Skin of body (tissue), 2 donors: ENCODE measurements around the gene MECP2. TPM values are rescaled to one million over a fixed set of nuclear protein-coding genes. Genes with fewer than 3 reads are reported as not detected.

ENCODE experiments used
- DNase-seq: peaks from one replicate; lab custom pipeline; 2025; lab: John Stamatoyannopoulos, UW
- total RNA-seq: library from RNA; depleted of rRNA; stranded (reverse); fragments of >200 nt; gene quantifications from one replicate; pipeline ENCODE4 v1.2.3, GENCODE V29; 2014

MECP2 gene
- total RNA-seq, 1 donor from 2014 or later = 22.2 TPM

DNA sequence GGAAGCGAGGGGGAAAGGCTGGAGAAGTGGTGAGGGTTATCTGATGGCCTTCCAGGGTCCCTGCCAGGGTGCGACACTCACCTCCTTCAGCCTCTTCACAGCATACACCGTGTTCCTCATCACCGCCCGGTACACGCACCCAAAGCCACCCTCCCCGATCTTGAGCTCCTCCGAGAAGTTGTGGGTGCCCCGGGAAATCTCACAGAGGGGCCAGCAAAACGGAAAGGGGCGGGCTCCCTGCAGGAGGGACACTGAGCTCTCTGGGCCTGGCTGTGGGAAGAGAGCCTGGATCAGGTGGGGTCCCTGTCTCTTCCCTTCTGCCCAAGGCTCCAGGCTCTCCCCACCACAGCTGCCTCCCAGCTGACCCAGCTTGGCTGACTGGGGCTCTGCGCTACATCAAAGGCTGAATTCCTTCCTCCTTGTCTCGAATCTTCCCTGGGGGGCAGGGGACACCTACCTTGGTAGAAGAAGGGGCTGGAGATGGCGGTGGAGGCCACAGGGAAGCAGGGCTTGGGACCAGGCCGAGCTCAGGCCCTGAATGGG, 78.9 kb downstream of the MECP2 start:
- DNase-seq = no peak

DNA sequence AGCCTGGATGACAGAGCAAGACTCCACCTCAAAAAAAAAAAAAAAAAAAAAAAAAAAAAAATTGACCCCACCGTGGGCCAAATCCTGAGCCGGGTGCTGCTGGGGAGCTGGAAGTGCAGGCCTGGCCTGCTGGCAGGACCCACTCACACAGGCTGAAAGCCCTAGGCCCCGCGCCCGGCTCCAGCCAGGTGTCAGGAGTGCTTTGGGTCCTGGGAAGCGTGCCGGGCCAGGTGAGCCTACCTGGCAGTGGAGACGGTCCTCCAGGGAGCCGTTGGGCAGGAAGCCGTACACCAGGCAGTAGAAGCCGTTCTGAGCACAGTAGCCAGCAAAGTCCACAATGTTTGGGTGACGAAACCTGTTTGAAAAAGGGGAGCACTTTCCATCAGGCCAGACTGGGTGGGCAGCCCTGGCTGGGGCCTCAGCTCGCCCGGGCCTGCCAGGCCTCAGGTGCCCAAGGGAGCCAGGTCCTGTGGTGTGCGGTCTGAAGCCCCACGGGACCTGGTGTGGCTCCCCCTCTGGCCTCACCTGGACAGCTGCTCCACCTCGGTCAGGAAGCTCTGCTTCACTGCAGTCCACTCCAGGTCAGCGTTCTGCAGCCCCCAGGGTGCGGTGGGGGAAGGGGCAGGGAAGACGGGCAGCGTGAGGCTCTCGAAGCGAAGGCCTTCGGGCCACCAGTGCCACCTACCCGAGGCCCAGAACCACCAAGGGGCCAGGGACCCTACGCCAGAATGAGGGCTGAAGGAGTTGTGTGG, 79.6 kb downstream of the MECP2 start:
- DNase-seq = no peak

DNA sequence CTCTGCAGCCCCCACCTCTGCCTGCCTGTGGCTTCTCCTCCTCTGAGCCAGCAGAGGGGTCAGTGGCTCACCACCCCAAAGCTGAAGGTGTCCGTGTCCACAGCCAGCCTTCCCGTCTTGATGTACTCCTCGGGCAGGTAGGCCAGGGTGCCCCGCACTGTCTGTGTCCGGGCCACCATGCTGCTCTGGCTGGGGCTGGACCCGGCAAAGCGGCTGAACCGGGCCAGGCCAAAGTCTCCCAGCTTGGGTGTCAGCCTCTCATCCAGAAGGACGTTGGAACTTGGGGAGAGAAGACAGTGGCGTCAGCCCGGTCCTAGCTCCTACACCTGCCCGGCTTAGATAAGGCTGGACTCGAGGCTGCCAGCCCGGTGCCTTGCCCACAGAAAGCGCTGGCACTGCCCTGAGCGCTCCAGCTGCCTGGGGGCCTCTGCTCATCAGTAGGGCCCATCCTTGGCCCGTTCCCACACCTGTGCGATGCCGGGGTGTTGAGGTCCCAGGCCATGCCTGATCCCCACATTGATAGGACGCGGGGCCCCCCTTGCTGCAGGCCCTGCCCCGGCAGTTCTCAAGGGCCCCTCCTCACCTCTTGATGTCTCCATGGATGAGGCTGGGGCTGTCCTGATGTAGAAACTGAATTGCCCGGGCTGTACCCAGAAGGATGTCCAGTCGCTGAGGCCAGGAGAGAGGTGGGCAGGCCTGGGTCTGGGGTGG, 81.0 kb downstream of the MECP2 start:
- DNase-seq = no peak

DNA sequence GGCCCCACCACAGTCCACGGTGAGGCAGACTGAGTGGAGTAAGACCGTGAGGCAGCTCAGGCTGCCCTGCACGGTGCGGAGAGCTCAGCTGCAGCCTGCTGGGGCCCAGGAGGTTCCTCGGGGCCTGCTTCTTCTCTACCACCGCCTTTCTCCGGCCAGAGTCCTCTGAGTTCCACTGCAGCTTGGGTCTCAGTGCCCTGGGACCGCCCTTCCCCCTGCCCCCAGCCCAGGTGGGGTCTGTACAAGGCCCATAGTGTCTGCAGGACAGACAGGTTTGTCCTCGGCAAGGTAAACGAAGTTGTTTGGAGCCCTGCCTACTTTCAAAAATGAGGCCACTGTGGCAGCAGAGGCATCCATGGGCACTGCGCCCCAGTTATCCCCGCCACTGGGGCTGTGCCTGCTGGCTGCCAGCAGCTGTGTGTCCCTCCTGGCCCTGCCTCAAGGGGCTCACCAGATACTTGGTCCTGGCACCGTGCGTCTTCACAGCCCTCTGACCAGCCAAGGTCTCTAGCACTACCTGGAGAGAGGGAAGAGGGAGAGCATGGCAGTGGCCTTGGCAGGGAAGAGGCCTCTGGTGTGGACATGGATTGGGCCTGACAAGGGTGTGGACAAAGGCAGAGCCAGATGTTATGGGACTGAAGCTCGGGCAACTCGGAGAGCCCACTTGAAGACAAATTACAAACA, 81.8 kb downstream of the MECP2 start:
- DNase-seq = no peak

DNA sequence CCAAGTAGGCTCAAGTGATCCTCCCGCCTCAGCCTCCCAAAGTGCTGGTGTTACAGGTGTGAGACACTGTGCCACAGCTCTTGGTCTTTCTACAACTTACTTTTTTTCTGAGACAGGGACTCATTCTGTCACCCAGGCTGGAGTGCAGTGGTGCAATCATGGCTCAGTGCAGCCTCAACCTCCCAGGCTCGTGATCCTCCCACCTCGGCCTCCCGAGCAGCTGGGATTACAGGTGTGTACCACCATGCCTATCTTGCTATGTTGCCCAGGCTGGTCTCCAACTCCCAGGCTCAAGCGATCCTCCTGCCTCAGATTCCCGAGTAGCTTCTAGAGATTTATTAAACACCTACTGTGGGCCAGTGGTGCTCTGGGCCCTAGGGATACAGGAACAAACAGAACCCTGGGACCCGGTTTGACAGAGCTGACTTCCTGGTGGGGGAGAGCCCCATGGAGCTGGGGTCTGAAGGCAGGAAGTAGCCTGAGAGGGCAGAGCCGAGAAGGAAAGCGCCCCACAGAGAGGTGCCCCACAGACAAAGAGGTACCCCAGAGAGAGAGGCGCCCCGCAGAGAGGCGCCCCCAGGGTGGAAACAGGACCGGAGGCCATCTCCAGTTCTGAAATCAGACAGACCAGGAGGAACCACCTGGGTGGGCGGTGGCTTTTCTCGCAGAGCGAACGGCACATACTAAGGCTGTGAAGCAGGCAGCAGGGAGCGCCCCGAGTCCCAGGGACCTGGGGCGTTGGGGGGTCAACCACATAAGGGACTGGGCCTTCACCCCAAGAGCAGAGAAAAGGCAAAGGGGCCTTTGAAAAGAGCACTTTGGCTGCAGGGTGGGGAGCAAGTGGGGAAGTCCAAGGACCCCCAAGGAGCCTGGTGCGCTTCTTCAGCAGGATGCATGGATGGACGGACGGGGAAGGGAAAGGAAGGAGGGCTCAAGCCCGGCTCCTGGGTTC, 82.8 kb downstream of the MECP2 start:
- no peak for DNase-seq

GRCh38 chrX:154013614-154014360, 83.7 kb downstream of the MECP2 start:
- no peak for DNase-seq

DNA sequence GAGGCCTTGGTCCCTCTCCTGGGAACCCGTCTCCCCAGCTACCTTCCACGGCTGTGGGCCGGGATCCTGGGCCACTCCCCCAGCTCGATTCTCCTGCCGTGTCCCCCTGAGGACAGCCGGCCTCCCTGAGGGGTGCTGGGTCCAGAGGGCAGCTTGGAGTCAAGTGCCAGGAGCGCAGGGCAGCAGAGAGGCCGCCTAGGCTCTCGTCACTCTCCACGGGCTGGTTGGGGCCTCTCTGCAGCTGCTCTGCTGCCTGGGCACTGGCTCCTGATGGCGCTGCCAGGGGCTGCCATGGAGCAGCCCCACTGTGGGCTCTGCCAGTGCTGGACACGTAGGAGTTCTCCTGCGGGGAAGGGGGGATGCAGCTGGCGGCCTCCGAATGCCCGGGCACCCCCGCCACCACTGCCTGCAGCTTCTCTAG, 84.5 kb downstream of the MECP2 start:
- no peak for DNase-seq

- no peak for DNase-seq
These were observed 85.1 kb downstream of the MECP2 start for GRCh38 chrX:154012336-154012991.

DNA sequence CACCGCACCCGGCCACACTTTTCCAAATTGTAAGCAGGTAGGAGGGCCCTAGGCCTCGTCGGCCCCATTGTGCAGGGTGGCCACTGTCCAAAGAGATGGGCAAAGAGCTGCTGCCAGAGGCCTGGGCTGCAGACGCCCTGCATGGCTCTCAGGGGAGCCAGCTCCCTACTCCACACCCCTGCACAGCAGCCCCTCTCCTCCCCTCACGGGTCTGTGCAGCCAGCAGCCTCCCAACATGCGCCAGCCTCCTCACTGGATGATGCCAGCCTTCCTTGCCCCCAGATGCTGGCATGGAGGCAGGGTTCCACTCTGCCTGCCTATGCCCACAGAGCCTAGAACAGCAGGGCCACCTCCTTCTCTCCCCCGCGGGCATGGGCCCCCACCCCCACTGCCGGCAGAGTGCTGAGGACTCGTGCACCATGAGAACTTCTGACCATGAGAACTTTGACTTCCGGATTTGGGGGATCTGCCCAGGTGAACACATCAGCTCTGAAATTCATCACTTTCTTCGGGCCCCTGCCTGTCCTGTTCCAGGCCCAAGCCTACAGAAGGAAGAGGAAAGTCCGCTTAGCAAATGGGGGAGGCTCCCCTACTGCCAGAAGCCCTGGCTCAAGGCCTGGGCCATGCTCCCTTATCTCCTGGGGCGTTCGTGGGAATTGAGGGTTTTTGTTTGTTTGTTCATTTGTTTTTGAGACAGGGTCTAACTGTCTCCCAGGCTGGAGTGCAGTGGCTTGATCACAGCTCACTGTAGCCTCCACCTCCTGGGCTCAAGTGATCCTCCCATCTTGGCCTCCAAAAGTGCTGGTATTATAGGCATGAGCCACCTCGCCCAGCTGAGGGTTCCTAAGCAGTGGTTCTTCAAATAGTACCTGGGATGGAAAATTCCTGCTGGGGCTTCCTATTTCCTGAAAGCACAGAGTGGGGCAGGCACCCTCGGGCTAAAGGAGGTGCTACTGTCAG, 85.9 kb downstream of the MECP2 start:
- no peak for DNase-seq

- DNase-seq = no peak
These were observed 87.0 kb downstream of the MECP2 start for GRCh38 chrX:154010330-154011087.

DNA sequence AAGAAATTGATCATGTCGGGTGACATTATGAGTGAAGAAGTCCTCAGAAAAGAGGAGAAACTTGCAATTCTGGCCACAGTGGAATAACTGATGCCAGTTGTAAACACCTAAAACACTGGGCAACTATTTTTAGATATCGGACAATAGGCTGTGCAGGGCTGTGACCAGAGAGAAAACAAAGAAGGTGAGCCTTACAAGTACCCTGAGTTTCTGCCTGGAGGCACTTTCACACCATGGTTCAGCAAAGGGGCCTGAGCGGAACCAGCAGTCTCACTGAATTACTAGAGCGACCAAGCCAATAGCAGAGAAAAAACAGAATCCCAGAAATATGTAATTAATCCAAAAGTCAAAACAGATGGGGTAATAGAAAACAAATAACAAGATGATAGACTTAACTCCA, 89.0 kb downstream of the MECP2 start:
- DNase-seq = no peak

GRCh38 chrX:154006947-154007346, 90.6 kb downstream of the MECP2 start:
- DNase-seq = no peak

DNA sequence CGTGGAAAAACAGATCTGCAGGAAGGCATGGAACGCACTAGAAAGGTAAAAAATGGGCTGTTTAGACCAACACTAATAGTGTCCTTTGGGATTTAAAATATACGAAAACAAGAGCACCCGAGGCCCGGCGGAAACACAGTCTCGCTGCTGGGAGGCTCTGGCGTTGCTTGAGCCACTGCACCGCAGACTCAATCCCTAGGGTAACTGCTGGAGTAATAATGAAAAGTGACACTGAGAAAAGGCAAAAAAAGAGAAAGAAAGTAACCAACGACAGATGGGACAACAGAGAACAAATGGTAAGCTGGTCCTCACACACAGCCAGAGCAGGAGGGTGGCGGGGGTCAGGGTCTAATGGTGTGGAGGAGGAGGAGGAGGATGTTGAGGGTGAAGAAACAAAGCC, 93.2 kb downstream of the MECP2 start:
- no peak for DNase-seq

DNA sequence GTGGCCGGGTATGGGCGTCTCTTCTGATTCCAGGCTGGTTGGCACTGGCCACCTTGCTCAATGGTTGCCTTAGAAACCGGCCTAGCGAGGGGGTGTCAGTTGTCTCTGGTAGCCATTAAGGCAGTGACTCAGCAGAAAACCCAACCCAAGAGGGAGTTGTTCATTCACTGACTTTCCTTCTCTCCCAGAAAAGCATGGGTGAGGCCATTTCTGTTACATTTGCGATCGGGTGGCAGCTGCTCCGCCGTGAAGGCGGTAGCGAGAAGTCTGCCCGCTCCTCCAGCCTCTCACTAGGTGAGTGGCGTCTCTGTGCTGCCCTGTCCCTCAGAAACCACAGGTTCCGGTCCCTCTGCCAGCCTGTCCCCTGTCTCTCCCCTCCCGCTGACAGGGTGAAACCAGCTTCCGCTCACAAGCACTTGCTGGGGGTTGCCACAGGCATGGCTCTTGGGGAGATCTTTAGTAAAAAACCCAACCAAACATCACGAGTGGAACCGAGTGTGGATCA, 95.2 kb downstream of the MECP2 start:
- no peak for DNase-seq

- DNase-seq = no peak
These were observed 97.5 kb downstream of the MECP2 start for GRCh38 chrX:154000051-154000450.

DNA sequence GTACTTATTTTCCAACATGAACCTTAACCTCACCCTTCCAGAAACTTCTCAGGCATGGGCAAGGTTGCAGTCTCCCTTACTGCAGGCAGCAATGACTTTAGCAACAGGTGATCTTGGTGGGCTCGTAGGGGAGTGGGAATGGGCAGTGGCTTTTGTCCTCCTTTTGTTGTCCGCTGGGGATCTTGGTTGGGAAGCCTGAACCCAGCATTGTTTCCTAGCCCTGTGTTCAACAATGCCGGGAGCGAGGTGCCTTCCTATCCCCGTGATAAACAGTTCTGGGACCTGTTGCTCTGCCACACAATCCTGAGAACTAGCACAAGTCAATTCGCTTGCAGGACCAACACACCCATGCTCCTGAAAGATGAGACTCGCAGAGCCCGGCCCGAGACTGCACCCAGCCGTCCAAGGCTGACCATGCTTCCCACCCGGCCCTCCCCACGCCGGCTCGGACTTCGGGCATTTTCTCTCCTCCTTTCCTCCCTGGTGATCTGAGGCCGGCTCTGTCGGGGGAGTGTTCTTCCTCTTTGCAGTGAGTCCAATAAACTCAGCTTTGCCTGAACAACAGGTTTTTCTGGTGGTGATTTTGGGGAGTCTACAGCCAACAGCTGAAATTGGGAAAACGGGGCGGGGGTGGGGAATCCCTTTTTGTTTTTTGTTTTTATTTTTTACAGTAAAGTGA, 98.0 kb downstream of the MECP2 start:
- DNase-seq = no peak

- no peak for DNase-seq
These were observed 102.0 kb downstream of the MECP2 start for GRCh38 chrX:153995504-153995903.
